Heart left ventricle (tissue), 13 donors: ENCODE data around the gene TEX13C.

Source experiments
- CTCF ChIP-seq, 12 donors: fragments of 200-600 bp; sonication (generic) in 4 of 12; IDR thresholded peaks; one replicate each; pipeline versions ENCODE4 v1.5.0 to v1.8.0; 2018 to 2022; ENCODE audit warnings: antibody characterized with exemption in 12 of 12, mild to moderate bottlenecking in 5 of 12
- POLR2A ChIP-seq, 2 donors: fragments of 450-650 bp; IDR thresholded peaks; one replicate each; pipeline ENCODE4 v1.6.1; 2017; ENCODE audit warnings: antibody characterized with exemption in 2 of 2, mild to moderate bottlenecking in 2 of 2, moderate library complexity in 2 of 2
- donor health status: ischemic (EF 13 %, LVEDD 7.1; RV severe dilation, severe dysfunction).
- donor health status: DM: no; HTN: yes; CAD: no.
- donor health status: DM: no; HTN: no; CAD: no.
- donor health status: ischemic (EF 25% LVEDD 6.9; RV normal size, moderate dysfunction).
- donor health status: ischemic (EF 25% LVEDD 5.7; RV mildly dilated, moderate dysfunction).
- donor health status: ischemic (EF 35%, LVEDD 5.7; RV mildly dilated, moderate dysfunction).
- donor health status: nonischemic (EF 11% LVEDD 7.7; RV severe dilation, severe dysfunction).
- donor health status: DM: yes; HTN: yes; CAD: no.
- donor health status: PGD.
- donor health status: ischemic (EF 29% LVEDD 5.4; RV normal size, mild dysfunction).
- donor health status: nonischemic (EF 23%, LVEDD 6.1; RV moderate dilation, normal function).

- TF ChIP-seq CTCF (IDR thresholded peaks at IDR 0.05) (no peak), POLR2A (IDR thresholded peaks at IDR 0.05) (no peak)
Observed at GRCh38 chrX:125308653-125309052, 11.0 kb upstream of the TEX13C start.
